GM12864 (cell line): Measurements from ENCODE around the gene USH1G.
A peak's percentile ranks its signal among the peaks of the same experiment; 100 is the strongest.

Experiments used
- DNase-seq: peaks from one replicate; pipeline ENCODE4 v3.0.0-alpha.2; 2011; ENCODE audit warnings: low read depth
- H3K4me3 ChIP-seq: 2 replicates; pipeline ENCODE4 v1.5.1; 2011; ENCODE audit warnings: mild to moderate bottlenecking, low read depth, low read length, control low read depth
- TF ChIP-seq, protein P1 (sequence below): IDR thresholded peaks from 2 replicates; pipeline ENCODE4 v1.5.1; 2011; ENCODE audit warnings: low read depth, mild to moderate bottlenecking, moderate library complexity, low read length, control low read depth, inconsistent platforms; ENCODE audit errors: missing control alignments

USH1G gene

GRCh38 chr17:74921026-74921681 is 1.9 kb downstream of the USH1G start:
- H3K4me3 ChIP-seq, result no peak overlapping the region
- TF ChIP-seq, protein P1, sequence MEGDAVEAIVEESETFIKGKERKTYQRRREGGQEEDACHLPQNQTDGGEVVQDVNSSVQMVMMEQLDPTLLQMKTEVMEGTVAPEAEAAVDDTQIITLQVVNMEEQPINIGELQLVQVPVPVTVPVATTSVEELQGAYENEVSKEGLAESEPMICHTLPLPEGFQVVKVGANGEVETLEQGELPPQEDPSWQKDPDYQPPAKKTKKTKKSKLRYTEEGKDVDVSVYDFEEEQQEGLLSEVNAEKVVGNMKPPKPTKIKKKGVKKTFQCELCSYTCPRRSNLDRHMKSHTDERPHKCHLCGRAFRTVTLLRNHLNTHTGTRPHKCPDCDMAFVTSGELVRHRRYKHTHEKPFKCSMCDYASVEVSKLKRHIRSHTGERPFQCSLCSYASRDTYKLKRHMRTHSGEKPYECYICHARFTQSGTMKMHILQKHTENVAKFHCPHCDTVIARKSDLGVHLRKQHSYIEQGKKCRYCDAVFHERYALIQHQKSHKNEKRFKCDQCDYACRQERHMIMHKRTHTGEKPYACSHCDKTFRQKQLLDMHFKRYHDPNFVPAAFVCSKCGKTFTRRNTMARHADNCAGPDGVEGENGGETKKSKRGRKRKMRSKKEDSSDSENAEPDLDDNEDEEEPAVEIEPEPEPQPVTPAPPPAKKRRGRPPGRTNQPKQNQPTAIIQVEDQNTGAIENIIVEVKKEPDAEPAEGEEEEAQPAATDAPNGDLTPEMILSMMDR, result no peak
- no peak for DNase-seq

GRCh38 chr17:74920642-74921025 is 2.4 kb downstream of the USH1G start:
- no peak for DNase-seq
- TF ChIP-seq, protein P1, result no peak

DNA sequence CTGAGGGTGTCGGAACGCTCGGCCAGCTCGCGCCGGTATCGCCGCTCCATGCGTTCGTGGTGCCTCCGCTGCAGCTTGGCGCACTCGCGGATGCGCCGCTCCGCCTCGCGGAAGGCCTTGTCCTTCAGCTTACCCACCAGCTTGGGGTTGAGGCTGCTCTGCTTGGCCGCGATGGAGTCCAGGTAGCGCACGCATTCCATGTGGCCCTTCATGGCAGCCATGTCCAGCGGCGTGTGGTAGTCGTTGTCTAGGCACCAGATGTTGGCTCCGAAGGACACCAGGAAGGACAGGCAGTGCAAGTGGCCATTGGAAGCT is 2.8 kb downstream of the USH1G start:
- TF ChIP-seq, protein P1, result no peak

More at GRCh38 chr17:74920642-74921025, 2.4 kb downstream of the USH1G start:
- no peak overlapping the region for H3K4me3 ChIP-seq

DNA sequence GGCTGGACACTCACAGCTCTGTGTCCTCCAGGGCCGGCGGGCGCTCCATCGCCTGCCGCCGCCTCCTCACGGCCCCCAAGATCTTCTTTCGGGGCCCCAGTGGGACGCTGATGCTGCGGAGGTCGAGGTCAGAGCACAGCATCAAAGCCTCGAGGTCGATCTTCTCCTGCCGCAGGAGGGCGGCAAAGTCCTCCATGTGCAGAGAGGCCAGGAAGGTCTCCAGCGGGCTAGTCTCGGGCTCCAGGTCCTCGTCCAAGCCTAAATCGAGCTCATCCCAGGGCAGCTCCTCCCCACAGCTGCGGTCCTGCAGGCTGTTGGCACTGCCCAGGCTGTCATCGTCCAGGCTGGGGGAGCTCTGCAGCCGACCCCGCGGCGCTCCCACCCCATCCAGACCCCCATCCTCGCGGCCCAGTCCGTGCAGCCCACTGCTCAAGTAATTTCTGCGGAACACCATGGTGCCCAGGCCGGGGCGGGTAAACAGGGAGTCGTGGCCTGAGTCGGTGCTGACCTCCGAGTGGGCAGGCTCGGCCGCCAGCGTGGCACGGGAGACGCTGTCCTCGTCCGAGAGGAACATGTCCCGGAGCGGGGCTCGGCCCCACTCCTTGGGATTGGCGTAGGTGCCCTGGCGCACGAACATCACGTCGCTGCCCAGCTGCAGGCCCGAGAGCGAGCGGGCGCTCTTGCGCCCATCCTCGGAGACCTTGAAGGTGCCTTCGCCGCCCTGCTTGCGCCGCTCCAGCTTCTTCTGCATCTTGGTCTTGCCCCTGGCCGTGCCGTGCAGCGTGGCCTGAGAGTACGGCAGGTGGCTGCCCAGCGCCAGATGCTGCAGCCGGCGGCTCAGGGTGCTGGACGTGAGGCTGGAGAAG is 3.4 kb downstream of the USH1G start:
- H3K4me3 ChIP-seq, result no peak overlapping the region
- DNase-seq, result no peak
- TF ChIP-seq, protein P1, result peak; percentile 37

More for the DNA sequence above, 2.8 kb downstream of the USH1G start:
- no peak for DNase-seq
- no peak overlapping the region for H3K4me3 ChIP-seq

- no peak for DNase-seq
- TF ChIP-seq, protein P1, result no peak
- no peak overlapping the region for H3K4me3 ChIP-seq
Measured at GRCh38 chr17:74918906-74919305, 4.1 kb downstream of the USH1G start.

- H3K4me3 ChIP-seq, result no peak overlapping the region
- no peak for DNase-seq
- TF ChIP-seq, protein P1, result no peak
Measured at GRCh38 chr17:74917430-74917829, 5.6 kb downstream of the USH1G start.

GRCh38 chr17:74916851-74917199 is 6.2 kb downstream of the USH1G start:
- H3K4me3 ChIP-seq, result no peak overlapping the region
- DNase-seq, result no peak
- TF ChIP-seq, protein P1, result no peak
